Activated T-cell treated with anti-CD3 and anti-CD28 coated beads for 24 hours (primary cell): ENCODE data around the gene SCO1.
A peak's percentile ranks its signal among the peaks of the same experiment; 100 is the strongest.

Experiments used
- DNase-seq: peaks from one replicate; pipeline ENCODE4 v3.0.0-alpha.2; 2020; ENCODE audit warnings: low read depth

Gene SCO1

GRCh38 chr17:10652984-10653659 is 44.2 kb downstream of the SCO1 start:
- no peak for DNase-seq

- DNase-seq: no peak
Observed at GRCh38 chr17:10651927-10652326, 45.4 kb downstream of the SCO1 start.

- no peak for DNase-seq
Observed at GRCh38 chr17:10649602-10650001, 47.7 kb downstream of the SCO1 start.

GRCh38 chr17:10648956-10649355 is 48.4 kb downstream of the SCO1 start:
- no peak for DNase-seq

- no peak for DNase-seq
Observed at GRCh38 chr17:10648381-10648780, 49.0 kb downstream of the SCO1 start.

GRCh38 chr17:10646392-10646990 is 50.8 kb downstream of the SCO1 start:
- peak; percentile 61 for DNase-seq

- no peak for DNase-seq
Observed at GRCh38 chr17:10640475-10640874, 56.9 kb downstream of the SCO1 start.

GRCh38 chr17:10638151-10638550 is 59.2 kb downstream of the SCO1 start:
- DNase-seq: no peak

- no peak for DNase-seq
Observed at GRCh38 chr17:10635290-10635689, 62.0 kb downstream of the SCO1 start.

GRCh38 chr17:10633738-10634379 is 63.5 kb downstream of the SCO1 start:
- DNase-seq: no peak

GRCh38 chr17:10631701-10632100 is 65.6 kb downstream of the SCO1 start:
- no peak for DNase-seq

GRCh38 chr17:10631048-10631700 is 66.2 kb downstream of the SCO1 start:
- DNase-seq: peak; percentile 11

GRCh38 chr17:10629706-10630105 is 67.6 kb downstream of the SCO1 start:
- DNase-seq: no peak

GRCh38 chr17:10628756-10629155 is 68.6 kb downstream of the SCO1 start:
- peak; percentile 4 for DNase-seq

GRCh38 chr17:10626390-10626789 is 70.9 kb downstream of the SCO1 start:
- no peak for DNase-seq

- DNase-seq: no peak
Observed at GRCh38 chr17:10624969-10625368, 72.4 kb downstream of the SCO1 start.

- no peak for DNase-seq
Observed at GRCh38 chr17:10623737-10624338, 73.5 kb downstream of the SCO1 start.

GRCh38 chr17:10622617-10623485 is 74.5 kb downstream of the SCO1 start:
- no peak for DNase-seq
